GM12865 (cell line): ENCODE data around the gene ANTXRL.
"Not testable (repeated sequence)": the region's sequence is repeated elsewhere in the genome, so short reads cannot be mapped to it uniquely, and the experiment has no call there.

ENCODE experiments used
- DNase-seq: peaks from one replicate; pipeline ENCODE4 v3.0.0; 2010; ENCODE audit warnings: low read depth
- H3K4me3 ChIP-seq: 2 replicates; pipeline ENCODE4 v1.5.1; 2011; ENCODE audit warnings: mild to moderate bottlenecking, low read depth, low read length, control low read depth
- CTCF ChIP-seq: IDR thresholded peaks from 2 replicates; pipeline ENCODE4 v1.5.1; 2011; ENCODE audit warnings: low read length, control low read depth, low read depth, inconsistent platforms; ENCODE audit not compliant: insufficient read depth; ENCODE audit errors: missing control alignments

The ANTXRL gene

GRCh38 chr10:46247181-46247475, 39.7 kb upstream of the ANTXRL start:
- DNase-seq, result no peak
- TF ChIP-seq CTCF, result no peak
- H3K4me3 ChIP-seq, result no peak overlapping the region

GRCh38 chr10:46247808-46248569, 38.8 kb upstream of the ANTXRL start:
- H3K4me3 ChIP-seq, result no peak overlapping the region

GRCh38 chr10:46248651-46249146, 38.1 kb upstream of the ANTXRL start:
- TF ChIP-seq CTCF, result no peak
- H3K4me3 ChIP-seq, result no peak overlapping the region

More at GRCh38 chr10:46247808-46248569, 38.8 kb upstream of the ANTXRL start:
- TF ChIP-seq CTCF, result no peak
- DNase-seq, result no peak

GRCh38 chr10:46249617-46250344, 37.0 kb upstream of the ANTXRL start:
- DNase-seq, H3K4me3 ChIP-seq: not testable (repeated sequence)

More at GRCh38 chr10:46248651-46249146, 38.1 kb upstream of the ANTXRL start:
- no peak for DNase-seq

DNA sequence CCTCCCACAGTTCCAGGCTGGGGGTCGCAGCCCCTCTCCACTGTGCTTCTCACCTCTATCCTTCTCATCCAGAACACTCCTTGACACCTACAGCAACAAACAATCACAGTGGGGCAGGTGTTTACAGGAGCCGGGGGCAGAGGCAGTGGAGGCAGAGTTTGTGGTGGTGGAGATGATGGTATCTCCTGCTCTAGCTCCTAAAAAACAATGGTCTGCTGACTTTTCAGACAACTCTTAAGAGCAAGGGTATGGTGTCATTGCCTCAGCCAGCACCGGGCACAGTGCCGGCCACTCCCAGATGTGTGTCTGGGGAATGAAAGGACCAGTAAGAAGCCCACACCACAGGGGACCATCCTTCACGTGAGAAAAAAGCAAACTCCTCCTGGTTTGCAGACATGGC, 36.3 kb upstream of the ANTXRL start:
- TF ChIP-seq CTCF, result no peak
- DNase-seq, result no peak

GRCh38 chr10:46250898-46251856, 35.6 kb upstream of the ANTXRL start:
- no peak for DNase-seq
- TF ChIP-seq CTCF, result no peak
- no peak overlapping the region for H3K4me3 ChIP-seq

More for the DNA sequence above, 36.3 kb upstream of the ANTXRL start:
- H3K4me3 ChIP-seq, result no peak overlapping the region
